PC-3 (cell line): Measurements from ENCODE around the gene ATP5PD. TPM values are rescaled to one million over a fixed set of nuclear protein-coding genes. Genes with fewer than 3 reads are reported as not detected.

ENCODE experiments used
- ATAC-seq: fragments of 200-7000 bp; cut with Tn5 transposase; 2 replicates; pipeline ENCODE4 v1.9.1; 2020; ENCODE audit warnings: mild to moderate bottlenecking, moderate library complexity
- BruUV-seq: library from RNA; stranded (reverse); fragments of 400-500 nt; replicated peaks from 2 replicates; lab custom pipeline; 2021; lab: Mats Ljungman, UMichigan
- CTCF ChIA-PET: fragments of 300-600 bp; sonication (Branson Sonifier 250); formaldehyde crosslinking; loops from one replicate; lab custom pipeline; 2022; ENCODE audit warnings: antibody characterized with exemption; lab: Charles Lee
- POLR2A ChIA-PET: fragments of 300-600 bp; sonication (Branson Sonifier 250); formaldehyde crosslinking; loops from one replicate; lab custom pipeline; 2022; ENCODE audit warnings: antibody characterized with exemption; ENCODE audit not compliant: unreplicated experiment; lab: Charles Lee
- DNase-seq: peaks from one replicate; pipeline ENCODE4 v3.0.0-alpha.2; 2015
- H2AFZ ChIP-seq: fragments of 300-600 bp; sonication (generic); 2 replicates; pipeline ENCODE4 v1.6.0; 2016; ENCODE audit warnings: antibody characterized with exemption, low read length
- H3F3A ChIP-seq: fragments of 300-600 bp; sonication (generic); one replicate; pipeline ENCODE4 v1.6.0; 2017; ENCODE audit warnings: antibody characterized with exemption, low read length, control low read depth, mild to moderate bottlenecking; ENCODE audit not compliant: unreplicated experiment
- H3K27ac ChIP-seq: fragments of 300-600 bp; sonication (generic); 2 replicates; pipeline ENCODE4 v1.5.1; 2016; ENCODE audit warnings: mild to moderate bottlenecking, low read length
- H3K27me3 ChIP-seq: fragments of 300-600 bp; sonication (generic); 2 replicates; pipeline ENCODE4 v1.6.1; 2016; ENCODE audit warnings: low read length, mixed read lengths
- H3K36me3 ChIP-seq: fragments of 300-600 bp; sonication (generic); 2 replicates; pipeline ENCODE4 v1.6.1; 2016; ENCODE audit warnings: low read depth, mixed run types, low read length, mixed read lengths
- H3K4me1 ChIP-seq: fragments of 300-600 bp; sonication (generic); 2 replicates; pipeline ENCODE4 v1.5.1; 2016; ENCODE audit warnings: low read length; ENCODE audit not compliant: insufficient read depth
- H3K4me2 ChIP-seq: fragments of 300-600 bp; sonication (generic); 2 replicates; pipeline ENCODE4 v1.6.0; 2016; ENCODE audit warnings: low read length
- H3K4me3 ChIP-seq: fragments of 300-600 bp; sonication (generic); 2 replicates; pipeline ENCODE4 v1.5.1; 2016; ENCODE audit warnings: mild to moderate bottlenecking, low read length, mixed read lengths
- H3K79me2 ChIP-seq: fragments of 300-600 bp; sonication (generic); 2 replicates; pipeline ENCODE4 v1.6.1; 2017; ENCODE audit warnings: low read length, mixed read lengths
- H3K9ac ChIP-seq: fragments of 300-600 bp; sonication (generic); 2 replicates; pipeline ENCODE4 v1.6.0; 2016; ENCODE audit warnings: mild to moderate bottlenecking, low read length
- H3K9me2 ChIP-seq: fragments of 300-600 bp; sonication (generic); replicated peaks from 2 replicates; pipeline ENCODE4 v1.6.1; 2016; ENCODE audit warnings: mixed run types, low read length, mixed read lengths
- H3K9me3 ChIP-seq: fragments of 300-600 bp; sonication (generic); 2 replicates; pipeline ENCODE4 v1.6.1; 2016; ENCODE audit warnings: low read length, mixed read lengths
- H4K20me1 ChIP-seq: fragments of 300-600 bp; sonication (generic); 2 replicates; pipeline ENCODE4 v1.6.1; 2016; ENCODE audit warnings: low read length, mixed read lengths
- CTCF ChIP-seq: fragments of 300-600 bp; sonication (generic); conservative IDR thresholded peaks from 2 replicates; pipeline ENCODE4 v1.5.1; 2017; ENCODE audit warnings: antibody characterized with exemption, low read depth, mild to moderate bottlenecking, low read length
- EZH2 ChIP-seq: fragments of 300-600 bp; sonication (generic); IDR thresholded peaks from one replicate; pipeline ENCODE4 v1.6.1; 2017; ENCODE audit warnings: antibody characterized with exemption, mild to moderate bottlenecking, low read length; ENCODE audit not compliant: unreplicated experiment
- EZH2phosphoT487 ChIP-seq: fragments of 300-600 bp; sonication (generic); IDR thresholded peaks from 2 replicates; pipeline ENCODE4 v1.6.1; 2018; ENCODE audit warnings: mild to moderate bottlenecking, antibody characterized with exemption, low read length, borderline replicate concordance
- intact Hi-C: fragments of 100-400 bp; cut with micrococcal nuclease; formaldehyde crosslinking; loops from 2 replicates; pipeline ENCODE4 v1.9.0; 2023
- total RNA-seq: library from RNA; depleted of rRNA; stranded (reverse); fragments of >200 nt; gene quantifications from 2 replicates; pipeline ENCODE4 v1.2.3, GENCODE V29; 2014

ATP5PD gene
- total RNA-seq, 1 experiment from 2014 or later = 361 TPM

DNA sequence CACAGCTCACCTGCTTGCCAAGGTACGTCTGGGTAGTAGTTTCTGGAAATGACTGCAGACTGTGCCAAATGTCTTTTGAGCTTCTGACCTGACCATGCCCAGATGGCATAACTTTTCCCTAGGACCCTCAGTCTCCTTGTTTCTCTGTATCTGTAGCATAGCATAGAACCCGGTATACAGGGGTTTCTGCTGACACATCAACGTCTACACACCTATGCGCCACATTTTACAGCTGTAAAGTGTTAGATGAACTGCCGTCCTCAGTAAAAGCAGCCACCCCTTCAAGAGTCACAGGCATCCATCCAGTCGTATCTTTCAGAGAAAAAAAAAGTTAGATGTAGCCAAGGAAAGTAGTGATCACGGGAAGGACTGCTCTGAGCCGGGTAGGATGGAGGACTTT is 17.7 kb upstream of the ATP5PD start:
- Histone ChIP-seq H3K4me1 (no peaks in the 10 kb centered on the region), H3K36me3 (peaks cover 34% of the 10 kb centered on the region; the same call in 1 of the 2 replicates), H3K27ac (no peak overlapping the region), H4K20me1 (no peaks in the 10 kb centered on the region), H3K9ac (no peak overlapping the region), H3K9me3 (no peaks in the 10 kb centered on the region), H3K4me3 (no peak overlapping the region), H2AFZ (no peak overlapping the region), H3K79me2 (no peaks in the 10 kb centered on the region), H3K9me2 (no peaks in the 10 kb centered on the region), H3K4me2 (no peak overlapping the region), H3F3A (no peaks in the 10 kb centered on the region), H3K27me3 (no peaks in the 10 kb centered on the region)
- intact Hi-C loops = no loop called here
- POLR2A ChIA-PET = interaction anchor here (0.7 kb wide), 1 partner anchor 63 kb away, joined by 3 read pairs; no protein-coding TSS in a partner anchor
- no peak for DNase-seq
- no peak for TF ChIP-seq CTCF
- TF ChIP-seq EZH2phosphoT487 = no peak
- TF ChIP-seq EZH2 = no peak
- no TSS peak for BruUV-seq
- CTCF ChIA-PET = no interaction called here
- no peak for ATAC-seq

- Histone ChIP-seq H3K27ac (no peak overlapping the region), H2AFZ (no peak overlapping the region), H3K27me3 (no peaks in the 10 kb centered on the region), H3K4me2 (no peak overlapping the region), H3K4me1 (no peaks in the 10 kb centered on the region), H3K9me3 (no peaks in the 10 kb centered on the region), H3F3A (no peaks in the 10 kb centered on the region), H3K9me2 (no peaks in the 10 kb centered on the region), H3K36me3 (peaks cover 34% of the 10 kb centered on the region; the same call in 1 of the 2 replicates), H3K9ac (no peak overlapping the region), H3K4me3 (no peak overlapping the region), H4K20me1 (no peaks in the 10 kb centered on the region), H3K79me2 (no peaks in the 10 kb centered on the region)
- TSS peak; percentile 19 for BruUV-seq
- ChIA-PET CTCF (interaction anchor here (0.5 to 0.6 kb wide), 2 partner anchors 50 to 138 kb away, joined by 4 to 8 read pairs; no protein-coding TSS in a partner anchor), POLR2A (interaction anchor here (0.7 kb wide), 1 partner anchor 46 kb away, joined by 3 read pairs; the partner anchor contains the start of gene ARMC7)
- DNase-seq (no peak), ATAC-seq (no peak)
- TF ChIP-seq CTCF = no peak
- TF ChIP-seq EZH2 = no peak
- no peak for TF ChIP-seq EZH2phosphoT487
- intact Hi-C loops = no loop called here
Observed at GRCh38 chr17:75064040-75064439, 17.3 kb upstream of the ATP5PD start.

DNA sequence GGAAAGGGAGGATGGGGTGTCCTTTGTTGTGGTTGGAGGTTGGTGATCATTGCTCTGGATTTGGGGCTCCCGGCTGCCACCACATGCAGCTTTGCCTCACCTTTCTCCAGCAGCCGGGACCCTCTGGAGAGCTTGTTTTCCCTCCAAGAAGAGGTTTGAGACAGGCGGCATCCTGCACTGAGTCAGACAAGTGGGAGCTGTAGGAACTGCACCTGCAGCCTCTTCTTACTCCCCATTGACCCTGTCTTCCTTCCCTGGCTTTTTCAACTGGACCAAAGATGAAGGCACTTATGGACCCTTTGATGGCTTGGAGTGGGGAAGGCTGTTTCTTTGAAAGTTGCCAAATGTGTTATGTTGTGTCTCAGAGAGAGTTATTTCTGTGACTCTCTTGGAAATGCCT is 16.9 kb upstream of the ATP5PD start:
- no peak overlapping the region for H3K27ac ChIP-seq
- no peaks in the 10 kb centered on the region for H3K4me1 ChIP-seq
- POLR2A ChIA-PET = interaction anchor here (0.6 to 0.7 kb wide), 2 partner anchors 46 to 100 kb away, joined by 3 read pairs; partner anchors contain the start of gene ARMC7
- no peaks in the 10 kb centered on the region for H3K9me3 ChIP-seq
- ATAC-seq = no peak
- no peaks in the 10 kb centered on the region for H3K27me3 ChIP-seq
- intact Hi-C loops = no loop called here
- H4K20me1 ChIP-seq = no peaks in the 10 kb centered on the region
- H3K9ac ChIP-seq = no peak overlapping the region
- no TSS peak for BruUV-seq
- no peak for TF ChIP-seq EZH2phosphoT487
- TF ChIP-seq EZH2 = no peak
- no peak for TF ChIP-seq CTCF
- no peaks in the 10 kb centered on the region for H3F3A ChIP-seq
- no peak overlapping the region for H3K4me2 ChIP-seq
- H3K9me2 ChIP-seq = no peaks in the 10 kb centered on the region
- no peak overlapping the region for H3K4me3 ChIP-seq
- CTCF ChIA-PET = interaction anchor here (0.5 to 0.6 kb wide), 3 partner anchors 13 to 139 kb away, joined by 4 to 8 read pairs (median 7); no protein-coding TSS in a partner anchor
- H3K36me3 ChIP-seq = peaks cover 34% of the 10 kb centered on the region; the same call in 1 of the 2 replicates
- no peak for DNase-seq
- H2AFZ ChIP-seq = no peak overlapping the region
- no peaks in the 10 kb centered on the region for H3K79me2 ChIP-seq
